WTC11 (cell line): ENCODE data around the gene EPB41. TPM values are rescaled to one million over a fixed set of nuclear protein-coding genes. Genes with fewer than 3 reads are reported as not detected.

ENCODE experiments used
- ATAC-seq: fragments of 200-7000 bp; cut with Tn5 transposase; 2 replicates; pipeline ENCODE4 v1.10.0; 2021; ENCODE audit warnings: mild to moderate bottlenecking, moderate library complexity
- CTCF ChIA-PET: fragments of 300-600 bp; sonication (Branson Sonifier 250); formaldehyde crosslinking; loops from one replicate; lab custom pipeline; 2021; ENCODE audit warnings: antibody characterized with exemption; lab: Charles Lee
- POLR2A ChIA-PET: fragments of 350-600 bp; sonication (Branson Sonifier 250); formaldehyde crosslinking; loops from one replicate; lab custom pipeline; 2021; ENCODE audit warnings: antibody characterized with exemption; lab: Charles Lee
- DNase-seq: peaks from one replicate; pipeline ENCODE4 v3.0.0; 2021; ENCODE audit warnings: low spot score
- H3K27ac Mint-ChIP-seq: 2 replicates; pipeline ENCODE4 v1.8.0; 2021; ENCODE audit warnings: mixed read lengths
- H3K27me3 Mint-ChIP-seq: 2 replicates; pipeline ENCODE4 v1.8.0; 2021; ENCODE audit warnings: low read depth, mild to moderate bottlenecking, moderate library complexity, mixed read lengths
- H3K36me3 Mint-ChIP-seq: 2 replicates; pipeline ENCODE4 v1.8.0; 2021; ENCODE audit warnings: mixed read lengths
- H3K4me1 Mint-ChIP-seq: 2 replicates; pipeline ENCODE4 v1.8.0; 2022; ENCODE audit warnings: mixed read lengths
- H3K4me3 Mint-ChIP-seq: 2 replicates; pipeline ENCODE4 v1.8.0; 2021; ENCODE audit warnings: mild to moderate bottlenecking, moderate library complexity, mixed read lengths
- H3K9me3 Mint-ChIP-seq: 2 replicates; pipeline ENCODE4 v1.8.0; 2021; ENCODE audit warnings: mixed read lengths
- AFF4 ChIP-seq: sonication (generic); formaldehyde crosslinking; IDR thresholded peaks from 2 replicates; pipeline ENCODE4 v1.8.1; 2023; ENCODE audit warnings: mild to moderate bottlenecking, missing genetic modification reagents, borderline replicate concordance
- ATF1 ChIP-seq: sonication (generic); formaldehyde crosslinking; IDR thresholded peaks from 2 replicates; pipeline ENCODE4 v1.8.1; 2023; ENCODE audit warnings: mild to moderate bottlenecking, moderate library complexity, missing genetic modification reagents
- ATF6 ChIP-seq: sonication (generic); formaldehyde crosslinking; IDR thresholded peaks from 2 replicates; pipeline ENCODE4 v1.8.1; 2023; ENCODE audit warnings: mild to moderate bottlenecking, missing genetic modification reagents
- CDX4 ChIP-seq: fragments of 250-450 bp; sonication (Bioruptor Pico); IDR thresholded peaks from 2 replicates; pipeline ENCODE4 v1.9.0; 2021; ENCODE audit warnings: moderate library complexity, mild to moderate bottlenecking, inconsistent platforms, borderline replicate concordance
- EMX1 ChIP-seq: fragments of 250-450 bp; sonication (Bioruptor Pico); IDR thresholded peaks from 2 replicates; pipeline ENCODE4 v1.8.0; 2021; ENCODE audit warnings: mild to moderate bottlenecking
- ESRRA ChIP-seq: sonication (generic); formaldehyde crosslinking; IDR thresholded peaks from 2 replicates; pipeline ENCODE4 v1.8.1; 2022; ENCODE audit warnings: mild to moderate bottlenecking, missing genetic modification reagents, borderline replicate concordance
- GRHL2 ChIP-seq: fragments of 250-450 bp; sonication (Bioruptor Pico); IDR thresholded peaks from 2 replicates; pipeline ENCODE4 v1.8.0; 2022; ENCODE audit warnings: mild to moderate bottlenecking, moderate library complexity; ENCODE audit not compliant: insufficient replicate concordance, severe bottlenecking
- MXD4 ChIP-seq: fragments of 250-450 bp; sonication (Bioruptor Pico); IDR thresholded peaks from 2 replicates; pipeline ENCODE4 v1.8.0; 2021; ENCODE audit warnings: mild to moderate bottlenecking, moderate library complexity, borderline replicate concordance
- NFATC4 ChIP-seq: fragments of 250-450 bp; sonication (Bioruptor Pico); IDR thresholded peaks from 2 replicates; pipeline ENCODE4 v1.9.0; 2021; ENCODE audit warnings: mild to moderate bottlenecking
- NFYB ChIP-seq: sonication (generic); formaldehyde crosslinking; conservative IDR thresholded peaks from 2 replicates; pipeline ENCODE4 v1.8.0; 2022; ENCODE audit warnings: low read depth, missing genetic modification reagents
- NR2C2 ChIP-seq: sonication (generic); formaldehyde crosslinking; IDR thresholded peaks from 2 replicates; pipeline ENCODE4 v1.8.0; 2022; ENCODE audit warnings: mild to moderate bottlenecking, missing genetic modification reagents
- TCF7 ChIP-seq: sonication (generic); formaldehyde crosslinking; IDR thresholded peaks from 2 replicates; pipeline ENCODE4 v1.8.0; 2022; ENCODE audit warnings: mild to moderate bottlenecking, low read depth, missing genetic modification reagents, moderate library complexity
- USF2 ChIP-seq: sonication (generic); formaldehyde crosslinking; IDR thresholded peaks from 2 replicates; pipeline ENCODE4 v1.8.1; 2023; ENCODE audit warnings: mild to moderate bottlenecking, missing genetic modification reagents, moderate library complexity
- ZBTB43 ChIP-seq: sonication (generic); formaldehyde crosslinking; IDR thresholded peaks from 2 replicates; pipeline ENCODE4 v1.8.1; 2023; ENCODE audit warnings: mild to moderate bottlenecking, missing genetic modification reagents
- ZNF138 ChIP-seq: sonication (generic); formaldehyde crosslinking; conservative IDR thresholded peaks from 2 replicates; pipeline ENCODE4 v1.8.1; 2022; ENCODE audit warnings: mild to moderate bottlenecking, moderate library complexity, missing genetic modification reagents
- ZNF232 ChIP-seq: sonication (generic); formaldehyde crosslinking; IDR thresholded peaks from 2 replicates; pipeline ENCODE4 v1.8.0; 2022; ENCODE audit warnings: mild to moderate bottlenecking, missing genetic modification reagents
- ZNF281 ChIP-seq: sonication (generic); formaldehyde crosslinking; IDR thresholded peaks from 2 replicates; pipeline ENCODE4 v1.8.0; 2023; ENCODE audit warnings: mild to moderate bottlenecking, missing genetic modification reagents
- ZNF671 ChIP-seq: fragments of 250-450 bp; sonication (Bioruptor Pico); IDR thresholded peaks from 2 replicates; pipeline ENCODE4 v1.8.0; 2021; ENCODE audit warnings: mild to moderate bottlenecking
- total RNA-seq: library from RNA; stranded (reverse); gene quantifications from 3 replicates; pipeline ENCODE4 v1.2.3, GENCODE V29; 2021

EPB41 gene
- total RNA-seq, 1 experiment from 2014 or later = 85.0 TPM

GRCh38 chr1:29082519-29082918 is 168.2 kb downstream of the EPB41 start:
- no peaks in the 10 kb centered on the region for H3K36me3 Mint-ChIP-seq
- no peak for TF ChIP-seq NFATC4 (CRISPR knock-in tag)
- no peak for TF ChIP-seq ATF6
- no peak for TF ChIP-seq ZNF138 (CRISPR knock-in tag)
- TF ChIP-seq USF2 (CRISPR knock-in tag) = no peak
- no peaks in the 10 kb centered on the region for H3K27me3 Mint-ChIP-seq
- ChIA-PET POLR2A (no interaction called here), CTCF (interaction anchor here (0.6 to 1.4 kb wide), 4 partner anchors 167 to 200 kb away, joined by 3 to 4 read pairs (median 3); no protein-coding TSS in a partner anchor)
- H3K9me3 Mint-ChIP-seq = no peaks in the 10 kb centered on the region
- no peak overlapping the region for H3K4me3 Mint-ChIP-seq
- DNase-seq (no peak), ATAC-seq (no peak)
- peaks cover 9% of the 10 kb centered on the region; the same call in 1 of the 2 replicates for H3K4me1 Mint-ChIP-seq
- no peak overlapping the region; the same call in 1 of the 2 replicates for H3K27ac Mint-ChIP-seq

GRCh38 chr1:29083317-29084195 is 169.2 kb downstream of the EPB41 start:
- POLR2A ChIA-PET = no interaction called here
- Mint-ChIP-seq H3K9me3 (no peaks in the 10 kb centered on the region), H3K27ac (no peak overlapping the region), H3K4me1 (peaks cover 9% of the 10 kb centered on the region; the same call in 1 of the 2 replicates)
- CTCF ChIA-PET = interaction anchor here (1.0 kb wide), 1 partner anchor 190 kb away, joined by 3 read pairs; no protein-coding TSS in a partner anchor
- TF ChIP-seq ZBTB43 (CRISPR knock-in tag) (no peak), NFYB (CRISPR knock-in tag) (no peak), ATF1 (CRISPR knock-in tag) (no peak), TCF7 (CRISPR knock-in tag) (no peak), ZNF232 (no peak), EMX1 (CRISPR knock-in tag) (no peak), ZNF281 (CRISPR knock-in tag) (no peak), MXD4 (no peak), AFF4 (no peak), ESRRA (CRISPR knock-in tag) (no peak), NR2C2 (CRISPR knock-in tag) (no peak), CDX4 (CRISPR knock-in tag) (no peak), GRHL2 (CRISPR knock-in tag) (no peak), ZNF671 (CRISPR knock-in tag) (no peak)
- TF ChIP-seq, all 79 proteins: peak for 0
- Mint-ChIP-seq H3K36me3 (no peaks in the 10 kb centered on the region), H3K4me3 (no peak overlapping the region), H3K27me3 (no peaks in the 10 kb centered on the region)
- no peak for ATAC-seq
- DNase-seq = no peak
